GM12878 (cell line): Measurements from ENCODE around the gene VSTM2L. TPM values are rescaled to one million over a fixed set of nuclear protein-coding genes. Genes with fewer than 3 reads are reported as not detected.

ENCODE experiments used
- ATAC-seq: fragments of 200-7000 bp; cut with Tn5 transposase; 3 replicates; pipeline ENCODE4 v1.9.1; 2020; ENCODE audit warnings: mild to moderate bottlenecking, moderate library complexity
- BruUV-seq: library from RNA; stranded (reverse); fragments of 400-500 nt; replicated peaks from 2 replicates; lab custom pipeline; 2021; lab: Mats Ljungman, UMichigan
- CTCF ChIA-PET: fragments of 300-600 bp; sonication (Branson Sonifier 250); formaldehyde crosslinking; extraction: SDS; loops from one replicate; lab custom pipeline; 2021; ENCODE audit warnings: inconsistent platforms; lab: Yijun Ruan, JAX
- POLR2A ChIA-PET: fragments of 350-600 bp; formaldehyde crosslinking; extraction: SDS; loops from one replicate; lab custom pipeline; 2021; ENCODE audit warnings: inconsistent platforms; lab: Charles Lee
- RAD21 ChIA-PET: fragments of 300-600 bp; sonication (Branson Sonifier 250); formaldehyde crosslinking; loops from one replicate; lab custom pipeline; 2023; ENCODE audit warnings: antibody characterized with exemption; ENCODE audit not compliant: unreplicated experiment; lab: Charles Lee
- SMC1A ChIA-PET: fragments of 300-600 bp; sonication (Branson Sonifier 250); formaldehyde crosslinking; loops from one replicate; lab custom pipeline; 2023; ENCODE audit not compliant: unreplicated experiment, uncharacterized antibody; lab: Charles Lee
- DNase-seq: peaks from one replicate; pipeline ENCODE4 v3.0.0-alpha.2; 2011; ENCODE audit warnings: low read depth, low spot score
- FAIRE-seq: peaks from 3 replicates; lab custom pipeline; 2011; peaks lifted over from hg19 to GRCh38; lab: Jason Lieb, UNC
- H2AFZ ChIP-seq: 2 replicates; pipeline ENCODE4 v1.6.0; 2011; ENCODE audit warnings: low read depth, low read length, control low read depth; ENCODE audit not compliant: control insufficient read depth
- H3K27ac ChIP-seq: 2 replicates; pipeline ENCODE4 v1.5.1; 2011; ENCODE audit warnings: control low read depth; ENCODE audit not compliant: control insufficient read depth, insufficient read depth
- H3K27me3 ChIP-seq, 2 experiments: replicated peaks in 1 of 2; 2 replicates each; pipeline versions ENCODE4 v1.6.0 to v1.6.1; 2011; ENCODE audit warnings: low read length in 1 of 2; ENCODE audit not compliant: control insufficient read depth in 2 of 2, insufficient read depth in 2 of 2
- H3K36me3 ChIP-seq, 2 experiments: 2 replicates each; pipeline ENCODE4 v1.5.1; 2011; ENCODE audit warnings: low read length in 1 of 2; ENCODE audit not compliant: control insufficient read depth in 2 of 2, insufficient read depth in 2 of 2
- H3K4me1 ChIP-seq: 2 replicates; pipeline ENCODE4 v1.6.1; 2011; ENCODE audit warnings: mild to moderate bottlenecking, low read length, moderate library complexity, mixed read lengths; ENCODE audit not compliant: control insufficient read depth, insufficient read depth
- H3K4me2 ChIP-seq: 2 replicates; pipeline ENCODE4 v1.6.0; 2011; ENCODE audit warnings: control low read depth; ENCODE audit not compliant: control insufficient read depth, insufficient read depth
- H3K4me3 ChIP-seq: fragments of 200-600 bp; sonication (generic); 2 replicates; pipeline ENCODE4 v1.5.1; 2016
- H3K79me2 ChIP-seq: 2 replicates; pipeline ENCODE4 v1.6.0; 2011; ENCODE audit warnings: low read length; ENCODE audit not compliant: control insufficient read depth, insufficient read depth
- H3K9ac ChIP-seq: 2 replicates; pipeline ENCODE4 v1.8.0; 2011; ENCODE audit warnings: low read length, control low read depth, mixed read lengths; ENCODE audit not compliant: control insufficient read depth, insufficient read depth
- H3K9me3 ChIP-seq: replicated peaks from 3 replicates; pipeline ENCODE4 v1.5.1; 2011; ENCODE audit warnings: mild to moderate bottlenecking, low read length; ENCODE audit not compliant: control insufficient read depth, insufficient read depth
- H4K20me1 ChIP-seq: 2 replicates; pipeline ENCODE4 v1.6.0; 2011; ENCODE audit not compliant: control insufficient read depth, insufficient read depth
- PKNOX1 ChIP-seq: fragments of 450-650 bp; IDR thresholded peaks from 2 replicates; pipeline ENCODE4 v1.6.1; 2016; ENCODE audit warnings: mild to moderate bottlenecking
- TAF1 ChIP-seq: IDR thresholded peaks from 2 replicates; pipeline ENCODE4 v1.6.1; 2011; ENCODE audit warnings: mild to moderate bottlenecking, low read depth, low read length, borderline replicate concordance
- TCF3 ChIP-seq: IDR thresholded peaks from 2 replicates; pipeline ENCODE4 v1.6.1; 2012; ENCODE audit warnings: low read depth, mild to moderate bottlenecking, low read length, borderline replicate concordance; ENCODE audit not compliant: insufficient read depth
- WGBS: methylation state at CpG from one replicate; pipeline ENCODE4 v1.1.6; 2016; ENCODE audit warnings: low lambda C conversion rate; ENCODE audit not compliant: insufficient replicate concordance, insufficient coverage; ENCODE audit errors: missing lambda C conversion rate; 5-methylcytosine and 5-hydroxymethylcytosine counted together
- in situ Hi-C: fragments of 300-500 bp; cut with MboI; formaldehyde crosslinking; loops from 9 replicates; pipeline ENCODE4 v1.14.3; 2018; ENCODE audit warnings: mixed read lengths
- intact Hi-C: fragments of 100-400 bp; cut with micrococcal nuclease; formaldehyde crosslinking; loops from one replicate; pipeline ENCODE4 v1.14.2; 2022; ENCODE audit not compliant: unreplicated experiment
- polyA plus RNA-seq, 11 experiments: library from polyadenylated mRNA; depleted of rRNA in 4 of 11; unstranded in 6 of 11; stranded (reverse) in 5 of 11; fragments of >200 nt; fragmentation: Nextera tagmentation in 4 of 11; fragmentation: Illumina TruSeq in 1 of 11; extraction: Ambion mirVana in 4 of 11; extraction: Trizol in 1 of 11; gene quantifications; 1 replicate in 1 of 11; 2 replicates in 10 of 11; pipeline versions ENCODE4 v1.2.1 to v1.2.3, GENCODE V29; 2011 to 2016; ENCODE audit warnings: inconsistent platforms in 2 of 11, missing spikeins in 2 of 11, low read depth in 1 of 11
- total RNA-seq, 4 experiments: library from RNA; depleted of rRNA in 3 of 4; stranded (reverse); fragments of >200 nt in 3 of 4; fragmentation: Illumina TruSeq in 1 of 4; extraction: Trizol in 1 of 4; gene quantifications; 2 replicates each; pipeline versions ENCODE4 v1.2.1 to v1.2.3, GENCODE V29; 2013 to 2021
- TF ChIP-seq, protein P1 (sequence below): IDR thresholded peaks from 2 replicates; pipeline ENCODE4 v1.6.1; 2012; ENCODE audit warnings: low read depth, low read length, improper control_type of control experiment

VSTM2L gene
- total and polyA plus RNA-seq, 10 of the 15 experiments (the other 5 are each of a cell fraction or from before 2014, with no cell fraction given): 0.05 to 1.5 (median 0.63) TPM; not detected in 2

GRCh38 chr20:37918035-37918434 is 15.1 kb downstream of the VSTM2L start (continued):
- TF ChIP-seq, protein P1, sequence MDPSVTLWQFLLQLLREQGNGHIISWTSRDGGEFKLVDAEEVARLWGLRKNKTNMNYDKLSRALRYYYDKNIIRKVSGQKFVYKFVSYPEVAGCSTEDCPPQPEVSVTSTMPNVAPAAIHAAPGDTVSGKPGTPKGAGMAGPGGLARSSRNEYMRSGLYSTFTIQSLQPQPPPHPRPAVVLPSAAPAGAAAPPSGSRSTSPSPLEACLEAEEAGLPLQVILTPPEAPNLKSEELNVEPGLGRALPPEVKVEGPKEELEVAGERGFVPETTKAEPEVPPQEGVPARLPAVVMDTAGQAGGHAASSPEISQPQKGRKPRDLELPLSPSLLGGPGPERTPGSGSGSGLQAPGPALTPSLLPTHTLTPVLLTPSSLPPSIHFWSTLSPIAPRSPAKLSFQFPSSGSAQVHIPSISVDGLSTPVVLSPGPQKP: no peak
- no peak for TF ChIP-seq PKNOX1
- TF ChIP-seq, all 136 proteins: peak for 0

DNA sequence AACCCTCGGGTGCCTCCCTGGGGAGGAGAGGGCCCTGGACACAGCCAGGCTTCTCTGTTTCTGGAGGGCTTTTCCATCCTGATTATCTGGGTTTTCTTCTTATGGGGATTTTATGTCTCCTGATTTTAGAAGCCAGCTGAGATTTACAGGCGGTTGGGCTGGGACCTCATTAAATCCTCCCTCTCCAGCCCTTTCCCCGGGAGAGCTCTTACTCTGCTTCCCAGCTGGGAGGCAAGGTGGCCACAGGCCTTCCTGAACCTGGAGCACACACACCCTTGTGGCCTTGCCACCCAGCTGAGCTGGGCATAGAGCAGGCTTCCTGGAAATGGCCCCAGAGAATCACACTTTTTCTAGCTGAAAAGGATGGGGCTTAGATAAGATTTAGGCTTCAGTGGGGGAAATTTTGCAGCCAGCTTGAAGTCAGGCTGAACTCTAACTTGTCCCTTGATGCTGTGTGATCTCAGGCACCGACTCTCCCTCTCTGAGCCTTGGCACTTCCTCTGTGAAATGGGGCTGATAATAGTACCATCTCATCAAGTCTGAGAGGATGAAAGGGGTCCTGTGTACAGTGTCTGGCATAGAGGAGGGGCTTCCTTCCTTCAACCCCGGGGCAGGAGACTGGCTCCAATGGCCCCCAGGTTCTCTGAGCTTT is 16.6 kb downstream of the VSTM2L start:
- Histone ChIP-seq H3K4me1 (peaks cover 25% of the 10 kb centered on the region), H3K79me2 (no peaks in the 10 kb centered on the region), H3K36me3 (no peaks in the 10 kb centered on the region), H2AFZ (no peak overlapping the region), H3K9me3 (no peaks in the 10 kb centered on the region), H3K4me3 (no peak overlapping the region), H3K9ac (no peak overlapping the region), H3K27me3 (no peaks in the 10 kb centered on the region), H3K4me2 (no peak overlapping the region), H3K27ac (no peak overlapping the region), H4K20me1 (no peaks in the 10 kb centered on the region)
- no peak for ATAC-seq
- TF ChIP-seq TCF3: no peak
- no peak for TF ChIP-seq TAF1
- ChIA-PET RAD21 (interaction anchor here (1.0 kb wide), 1 partner anchor 74 kb away, joined by 3 read pairs; no protein-coding TSS in a partner anchor), CTCF (interaction anchor here (1.0 to 2.2 kb wide), 3 partner anchors 17 to 300 kb away, joined by 3 to 6 read pairs (median 3); no protein-coding TSS in a partner anchor), SMC1A (interaction anchor here (1.4 to 2.9 kb wide), 3 partner anchors 13 to 73 kb away, joined by 3 to 12 read pairs (median 3); no protein-coding TSS in a partner anchor), POLR2A (interaction anchor here (0.7 kb wide), 1 partner anchor 18 kb away, joined by 3 read pairs; no protein-coding TSS in a partner anchor)
- FAIRE-seq: no peak
- WGBS: 80% methylated on average over 5 of the region's 5 CpGs
- BruUV-seq: no TSS peak
- intact Hi-C loops (no loop called here), in situ Hi-C loops (no loop called here)
- no peak for DNase-seq
